HepG2 (cell line): ENCODE results near the gene WIZ. TPM values are rescaled to one million over a fixed set of nuclear protein-coding genes. Genes with fewer than 3 reads are reported as not detected.

Experiments
- ARID2 ChIP-seq: sonication (generic); formaldehyde crosslinking; IDR thresholded peaks from 2 replicates; pipeline ENCODE4 v1.8.1; 2022; ENCODE audit warnings: mild to moderate bottlenecking, missing genetic modification reagents, borderline replicate concordance
- BRD4 ChIP-seq: sonication (generic); formaldehyde crosslinking; IDR thresholded peaks from 2 replicates; pipeline ENCODE4 v1.4.0; 2020; ENCODE audit warnings: missing genetic modification reagents
- CBFB ChIP-seq: sonication (generic); formaldehyde crosslinking; IDR thresholded peaks from 2 replicates; pipeline ENCODE4 v1.4.0; 2020; ENCODE audit warnings: missing genetic modification reagents
- DR1 ChIP-seq: sonication (generic); formaldehyde crosslinking; IDR thresholded peaks from 2 replicates; pipeline ENCODE4 v1.8.0; 2021; ENCODE audit warnings: mild to moderate bottlenecking, missing genetic modification reagents, inconsistent platforms
- E2F5 ChIP-seq: sonication (generic); formaldehyde crosslinking; conservative IDR thresholded peaks from 2 replicates; pipeline ENCODE4 v1.4.0; 2020; ENCODE audit warnings: missing genetic modification reagents
- EED ChIP-seq: sonication (generic); formaldehyde crosslinking; IDR thresholded peaks from 2 replicates; pipeline ENCODE4 v1.5.0; 2020; ENCODE audit warnings: mild to moderate bottlenecking, missing genetic modification reagents
- GFI1 ChIP-seq: sonication (generic); formaldehyde crosslinking; IDR thresholded peaks from 2 replicates; pipeline ENCODE4 v1.5.0; 2020; ENCODE audit warnings: missing genetic modification reagents, mild to moderate bottlenecking, borderline replicate concordance
- KDM5B ChIP-seq: sonication (generic); formaldehyde crosslinking; IDR thresholded peaks from 2 replicates; pipeline ENCODE4 v1.4.0; 2020; ENCODE audit warnings: missing genetic modification reagents, mild to moderate bottlenecking, borderline replicate concordance
- MLX ChIP-seq: IDR thresholded peaks from 2 replicates; pipeline ENCODE4 v1.6.1; 2016
- MTF2 ChIP-seq: sonication (generic); formaldehyde crosslinking; IDR thresholded peaks from 2 replicates; pipeline ENCODE4 v1.5.0; 2020; ENCODE audit warnings: missing genetic modification reagents, borderline replicate concordance
- NBN ChIP-seq: fragments of 450-650 bp; conservative IDR thresholded peaks from 2 replicates; pipeline ENCODE4 v1.6.1; 2017
- NFKB2 ChIP-seq: sonication (generic); formaldehyde crosslinking; IDR thresholded peaks from 2 replicates; pipeline ENCODE4 v1.4.0; 2020; ENCODE audit warnings: missing genetic modification reagents, borderline replicate concordance
- NR2C2 ChIP-seq: sonication (generic); formaldehyde crosslinking; IDR thresholded peaks from 2 replicates; pipeline ENCODE4 v1.4.0; 2020; ENCODE audit warnings: missing genetic modification reagents, mild to moderate bottlenecking, moderate library complexity, borderline replicate concordance
- SATB2 ChIP-seq: sonication (generic); formaldehyde crosslinking; IDR thresholded peaks from 2 replicates; pipeline ENCODE4 v1.5.0; 2020; ENCODE audit warnings: missing genetic modification reagents
- SCMH1 ChIP-seq: sonication (generic); formaldehyde crosslinking; IDR thresholded peaks from 2 replicates; pipeline ENCODE4 v1.9.0; 2021; ENCODE audit warnings: missing genetic modification reagents, mild to moderate bottlenecking, borderline replicate concordance
- SNRNP70 ChIP-seq: fragments of 200-400 bp; formaldehyde crosslinking; IDR thresholded peaks from 2 replicates; pipeline ENCODE4 v1.6.1; 2017; ENCODE audit warnings: mild to moderate bottlenecking, low read depth, low read length, moderate library complexity
- XRCC5 ChIP-seq: fragments of 200-400 bp; formaldehyde crosslinking; optimal IDR thresholded peaks from 2 replicates; pipeline ENCODE3; 2017; ENCODE audit warnings: mild to moderate bottlenecking, low read length
- YY1 ChIP-seq: IDR thresholded peaks from 2 replicates; pipeline ENCODE4 v1.6.1; 2011; ENCODE audit warnings: low read length, low read depth, moderate library complexity, mild to moderate bottlenecking; ENCODE audit not compliant: insufficient read depth, insufficient replicate concordance
- ZFP36L1 ChIP-seq: sonication (generic); formaldehyde crosslinking; IDR thresholded peaks from 2 replicates; pipeline ENCODE4 v1.8.0; 2022; ENCODE audit warnings: mild to moderate bottlenecking, missing genetic modification reagents, moderate library complexity
- ZNF124 ChIP-seq: sonication (generic); formaldehyde crosslinking; IDR thresholded peaks from 2 replicates; pipeline ENCODE4 v1.4.0; 2020; ENCODE audit warnings: missing genetic modification reagents
- ZNF34 ChIP-seq: sonication (generic); formaldehyde crosslinking; IDR thresholded peaks from 2 replicates; pipeline ENCODE4 v1.4.0; 2020; ENCODE audit warnings: mild to moderate bottlenecking, missing genetic modification reagents, borderline replicate concordance
- ZNF496 ChIP-seq: sonication (generic); formaldehyde crosslinking; IDR thresholded peaks from 2 replicates; pipeline ENCODE4 v1.8.1; 2023; ENCODE audit warnings: mild to moderate bottlenecking, moderate library complexity, missing genetic modification reagents; ENCODE audit not compliant: insufficient replicate concordance
- ZNF549 ChIP-seq: sonication (generic); formaldehyde crosslinking; IDR thresholded peaks from 2 replicates; pipeline ENCODE4 v1.5.0; 2020; ENCODE audit warnings: missing genetic modification reagents
- ZNF557 ChIP-seq: sonication (generic); formaldehyde crosslinking; IDR thresholded peaks from 2 replicates; pipeline ENCODE4 v1.4.0; 2020; ENCODE audit warnings: missing genetic modification reagents
- ZNF567 ChIP-seq: sonication (generic); formaldehyde crosslinking; IDR thresholded peaks from 2 replicates; pipeline ENCODE4 v1.8.1; 2023; ENCODE audit warnings: mild to moderate bottlenecking, missing genetic modification reagents, borderline replicate concordance
- ZNF660 ChIP-seq: sonication (generic); formaldehyde crosslinking; IDR thresholded peaks from 2 replicates; pipeline ENCODE4 v1.5.1; 2020; ENCODE audit warnings: mild to moderate bottlenecking, low read depth, missing genetic modification reagents, borderline replicate concordance
- ZNF691 ChIP-seq: sonication (generic); formaldehyde crosslinking; IDR thresholded peaks from 2 replicates; pipeline ENCODE4 v1.4.0; 2020; ENCODE audit warnings: missing genetic modification reagents, low read depth, mild to moderate bottlenecking, borderline replicate concordance
- ZZZ3 ChIP-seq: sonication (generic); formaldehyde crosslinking; IDR thresholded peaks from 2 replicates; pipeline ENCODE4 v1.4.0; 2020; ENCODE audit warnings: missing genetic modification reagents, mild to moderate bottlenecking, borderline replicate concordance
- polyA plus RNA-seq, 8 experiments: library from polyadenylated mRNA; depleted of rRNA in 3 of 8; stranded (reverse) in 7 of 8; unstranded in 1 of 8; fragments of >200 nt; fragmentation: Illumina TruSeq in 4 of 8; extraction: Trizol in 4 of 8; gene quantifications; 2 replicates each; pipeline versions ENCODE4 v1.2.1 to v1.2.3, GENCODE V29; 2011 to 2016; ENCODE audit warnings: low read depth in 4 of 8, missing spikeins in 1 of 8, mixed read lengths in 1 of 8; ENCODE audit not compliant: insufficient read depth in 1 of 8
- total RNA-seq, 5 experiments: library from RNA; depleted of rRNA; stranded (reverse); fragments of >200 nt; fragmentation: Illumina TruSeq; extraction: Trizol; gene quantifications; 2 replicates each; pipeline ENCODE4 v1.2.3, GENCODE V29; 2016; ENCODE audit warnings: low read depth in 1 of 5

The WIZ gene
- total and polyA plus RNA-seq, 2 of the 13 experiments (the other 11 are each of a cell fraction or from before 2014, with no cell fraction given) = 4.7 to 4.8 TPM

GRCh38 chr19:15432629-15433518 lies 16.9 kb downstream of the WIZ start (continued):
- TF ChIP-seq ZNF549 (CRISPR knock-in tag) (no peak), SATB2 (CRISPR knock-in tag) (no peak), BRD4 (no peak), NFKB2 (CRISPR knock-in tag) (peak; percentile 54; the same call in 1 of the 2 replicates), ZNF660 (no peak), ZNF496 (no peak), ARID2 (no peak), YY1 (peak; percentile 97), XRCC5 (peak; percentile 100), SNRNP70 (no peak), GFI1 (CRISPR knock-in tag) (peak; percentile 47; the same call in 1 of the 2 replicates), SCMH1 (no peak), E2F5 (CRISPR knock-in tag) (peak; percentile 64; the same call in 1 of the 2 replicates), ZNF567 (no peak), ZFP36L1 (CRISPR knock-in tag) (no peak), MTF2 (CRISPR knock-in tag) (no peak), CBFB (CRISPR knock-in tag) (peak; percentile 33; the same call in 1 of the 2 replicates), KDM5B (CRISPR knock-in tag) (peak; percentile 29; the same call in 1 of the 2 replicates), ZNF34 (CRISPR knock-in tag) (0 out of 2 replicates have a peak, but pooled peaks have one; percentile 51), DR1 (CRISPR knock-in tag) (peak; percentile 34; the same call in 1 of the 2 replicates), EED (no peak), NR2C2 (CRISPR knock-in tag) (peak; percentile 37; the same call in 1 of the 2 replicates), ZNF124 (CRISPR knock-in tag) (0 out of 2 replicates have a peak, but pooled peaks have one; percentile 25), ZNF691 (peak; percentile 57; the same call in 1 of the 2 replicates), ZZZ3 (CRISPR knock-in tag) (no peak), NBN (no peak), ZNF557 (no peak), MLX (CRISPR knock-in tag) (no peak)
